ENCODE data around the gene COL9A1.
A peak's percentile ranks its signal among the peaks of the same experiment; 100 is the strongest.

COL9A1 gene

DNA sequence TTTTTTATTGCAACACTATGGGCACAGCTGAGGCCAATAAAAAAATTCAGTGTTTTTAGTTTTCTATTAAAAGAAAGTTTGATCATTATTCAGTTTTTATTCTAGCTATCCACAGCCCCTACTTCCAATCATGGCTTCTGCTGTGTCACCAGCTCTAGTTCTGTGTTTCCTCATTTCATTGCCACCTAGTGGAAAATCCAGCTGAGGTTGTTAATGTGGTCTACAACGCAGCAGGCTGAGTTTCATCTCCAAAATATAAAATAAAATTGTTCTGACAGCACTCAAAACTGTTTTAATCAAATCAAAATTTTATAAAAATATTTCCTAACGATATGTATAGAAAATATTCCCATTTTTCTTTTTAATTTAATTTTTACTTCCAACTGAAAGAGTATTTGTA is 13.6 kb downstream of the COL9A1 start:
- DNase-seq: peak in 1 of 56 donors; percentile 5

DNA sequence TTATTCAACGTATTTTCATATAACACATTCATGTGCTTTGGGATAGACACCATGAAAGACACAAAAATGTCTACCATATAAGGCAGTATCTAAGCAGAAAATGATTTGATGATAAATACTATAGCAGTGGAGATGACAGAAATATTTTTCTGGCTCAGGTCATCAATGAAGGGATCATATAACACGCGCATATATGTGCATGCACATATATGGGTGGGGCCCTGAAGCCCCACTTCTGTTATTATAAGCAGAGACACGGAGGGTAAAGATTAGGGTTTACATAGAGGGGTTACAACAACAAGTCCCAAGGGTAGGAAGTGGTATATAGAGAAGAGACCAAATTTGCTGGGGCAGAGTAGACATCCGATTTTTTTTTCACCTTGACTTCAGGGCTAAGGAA is 16.0 kb downstream of the COL9A1 start:
- DNase-seq: no peak

DNA sequence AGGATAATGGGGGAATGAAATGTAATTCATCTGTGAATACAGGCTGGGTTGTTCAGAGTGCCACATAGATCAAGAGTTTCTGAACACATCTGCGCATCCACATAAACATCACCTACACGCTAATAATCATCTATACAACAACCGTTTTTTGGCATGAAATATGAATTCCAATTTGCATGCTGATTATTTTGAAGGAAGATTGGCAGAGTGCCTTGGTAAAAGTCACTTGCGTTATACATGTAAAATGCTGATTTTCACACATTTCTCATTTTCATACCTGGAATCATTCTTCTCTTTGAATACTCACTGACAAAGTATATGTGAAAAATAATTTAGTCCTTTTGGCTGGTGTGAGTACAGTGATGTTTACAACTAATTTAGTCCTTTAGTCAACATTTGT is 17.7 kb downstream of the COL9A1 start:
- no peak for DNase-seq

DNA sequence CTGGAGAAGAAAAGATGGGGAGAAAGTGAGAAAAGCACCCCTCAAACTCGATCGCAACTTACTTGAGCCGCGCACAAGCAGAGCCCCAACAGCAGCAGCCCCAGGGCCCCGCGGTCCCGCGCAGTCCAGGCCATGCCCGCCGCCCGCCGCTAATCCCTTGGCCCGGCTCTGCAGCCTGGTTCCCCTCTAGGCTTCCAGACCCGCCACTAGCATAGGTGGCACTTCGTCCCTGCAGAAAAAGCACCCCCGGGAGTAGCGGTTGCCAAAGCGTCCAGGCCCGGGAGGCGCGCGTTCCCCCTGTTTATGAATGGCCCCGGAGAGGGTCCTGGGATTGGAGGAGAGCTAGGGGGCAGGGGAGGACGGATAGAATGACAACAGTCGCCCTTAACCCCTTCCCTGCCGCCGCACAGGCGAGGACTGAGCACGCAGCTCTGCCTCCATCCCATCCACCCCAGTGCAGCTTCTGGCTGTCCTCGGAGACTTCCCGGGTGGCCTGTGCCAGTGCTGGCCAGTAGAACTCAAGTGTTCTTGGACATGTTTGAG is 19.9 kb downstream of the COL9A1 start:
- DNase-seq: peak in 2 of 56 donors; percentile 9 to 11

DNA sequence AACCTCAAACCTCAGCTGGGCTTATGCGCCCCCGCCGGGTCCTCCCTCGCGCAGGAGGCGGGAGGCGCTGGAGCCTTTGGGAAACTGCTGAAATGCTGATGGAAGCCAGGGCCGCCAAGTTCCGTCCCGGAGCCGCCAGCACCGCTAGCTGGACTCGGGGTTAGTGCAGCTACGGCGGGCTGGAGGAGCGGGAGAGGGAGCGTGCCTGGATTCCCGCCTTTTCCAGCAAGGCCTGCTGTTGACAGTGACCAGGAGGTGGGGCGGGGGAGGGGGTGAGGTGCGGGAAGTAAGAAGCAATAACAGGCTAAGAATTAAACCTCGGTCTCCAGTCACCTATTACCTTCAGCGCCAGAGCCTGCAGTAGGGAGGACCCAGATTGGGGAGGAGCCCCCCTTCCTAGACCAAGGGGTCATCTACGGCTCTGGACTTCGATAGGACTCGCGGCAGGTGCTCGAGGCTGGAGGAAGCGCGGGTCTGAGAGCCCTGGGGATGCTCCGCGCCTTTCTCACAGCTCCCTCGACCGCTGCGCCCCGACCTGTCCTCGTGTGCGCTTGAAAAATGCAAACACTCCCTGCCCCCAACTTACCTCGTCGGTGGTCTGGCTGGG is 20.5 kb downstream of the COL9A1 start:
- DNase-seq: peak in 2 of 56 donors; percentile 17 to 27

DNA sequence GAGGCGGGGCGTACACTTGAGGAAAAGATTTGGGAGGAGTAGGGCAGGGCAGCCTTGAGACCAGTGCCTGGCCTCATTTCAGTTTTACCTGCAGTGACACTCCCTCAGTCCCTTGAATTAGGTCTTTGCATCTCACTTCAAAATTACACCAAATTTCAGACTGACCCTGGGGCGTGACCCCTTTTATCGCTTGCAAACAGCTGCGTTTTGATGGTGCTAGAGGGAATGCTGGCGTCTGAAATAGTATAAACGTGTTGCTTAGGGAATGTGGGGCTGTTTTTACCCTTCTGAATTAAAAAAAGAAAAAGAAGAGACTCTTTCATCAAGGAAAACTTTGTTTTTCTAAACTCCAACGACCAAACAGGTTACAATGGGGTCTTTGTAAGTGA is 21.0 kb downstream of the COL9A1 start:
- DNase-seq: no peak

DNA sequence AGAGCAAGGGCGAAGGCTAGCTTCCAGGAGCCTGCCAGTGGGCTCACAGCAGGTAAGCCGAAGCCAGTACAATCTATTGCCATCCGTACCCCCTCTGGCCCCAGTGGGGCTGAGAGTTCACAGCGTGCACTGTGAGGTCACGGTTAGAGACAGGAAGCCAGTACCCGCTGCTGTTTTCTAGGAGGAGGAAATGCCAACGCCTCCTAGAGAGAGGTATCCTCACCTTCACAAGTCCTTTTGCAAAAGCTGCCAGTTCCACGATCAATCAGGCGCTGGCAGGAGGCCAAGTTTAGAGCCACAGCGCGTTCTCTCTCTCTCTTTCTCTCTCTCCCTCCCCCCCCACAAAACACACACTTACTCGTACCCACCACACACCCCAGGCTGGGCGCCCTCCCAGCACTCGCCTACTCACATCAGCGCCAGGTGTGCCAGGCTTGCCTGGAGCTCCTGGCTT is 22.5 kb downstream of the COL9A1 start:
- no peak for DNase-seq

DNA sequence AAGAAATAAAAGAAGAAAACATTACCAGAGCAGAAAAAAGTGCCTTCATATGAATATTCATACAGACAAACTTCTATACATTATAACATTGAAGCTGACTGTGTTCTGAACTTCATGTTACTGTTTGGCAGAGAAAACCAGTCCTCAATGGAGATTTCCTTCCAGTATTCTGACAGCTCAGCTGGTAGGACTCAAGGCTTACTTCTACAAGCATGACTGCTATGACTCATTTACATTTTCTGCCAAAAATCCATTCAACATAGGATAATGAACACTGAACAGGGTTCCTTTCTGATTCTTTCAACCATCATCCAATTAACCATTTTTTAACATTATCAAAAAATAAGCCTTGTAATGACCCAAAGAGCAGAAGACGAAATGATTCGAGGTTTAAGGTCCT is 25.4 kb downstream of the COL9A1 start:
- no peak for DNase-seq

DNA sequence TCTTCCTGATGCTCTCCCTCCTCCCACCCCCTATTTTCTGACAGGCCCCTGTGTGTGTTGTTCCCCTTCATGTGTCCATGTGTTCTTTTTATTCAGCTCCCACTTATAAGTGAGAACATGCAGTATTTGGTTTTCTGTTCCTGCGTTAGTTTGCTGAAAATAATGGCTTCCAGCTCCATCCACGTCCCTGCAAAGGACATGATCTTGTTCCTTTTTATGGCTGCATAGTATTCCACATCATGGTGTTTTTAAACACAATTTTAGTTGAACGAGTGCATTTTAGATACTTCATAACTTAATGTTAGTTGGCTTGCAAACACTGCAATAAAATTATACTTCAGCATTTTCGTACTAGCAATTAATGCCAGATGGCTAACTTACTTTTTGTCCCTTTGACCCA is 28.5 kb downstream of the COL9A1 start:
- no peak for DNase-seq

DNA sequence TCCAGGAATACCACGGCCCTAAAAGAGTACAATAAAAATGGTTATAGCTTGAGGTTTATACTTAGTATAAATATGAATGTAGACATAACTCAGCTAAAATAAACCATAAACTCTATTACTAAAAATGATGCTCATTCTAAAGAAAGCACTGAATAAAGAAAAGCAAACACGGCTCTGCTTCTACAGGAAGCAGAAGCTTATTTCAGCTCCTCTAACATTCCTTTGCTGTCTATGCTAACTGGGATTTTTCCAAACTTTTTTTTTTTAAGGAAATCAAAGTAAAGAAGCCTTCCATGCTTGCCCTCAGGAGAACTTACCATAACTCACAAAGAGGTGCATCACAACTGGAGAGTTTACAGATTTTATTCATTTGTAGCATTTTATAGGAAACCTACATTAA is 30.8 kb downstream of the COL9A1 start:
- DNase-seq: no peak

DNA sequence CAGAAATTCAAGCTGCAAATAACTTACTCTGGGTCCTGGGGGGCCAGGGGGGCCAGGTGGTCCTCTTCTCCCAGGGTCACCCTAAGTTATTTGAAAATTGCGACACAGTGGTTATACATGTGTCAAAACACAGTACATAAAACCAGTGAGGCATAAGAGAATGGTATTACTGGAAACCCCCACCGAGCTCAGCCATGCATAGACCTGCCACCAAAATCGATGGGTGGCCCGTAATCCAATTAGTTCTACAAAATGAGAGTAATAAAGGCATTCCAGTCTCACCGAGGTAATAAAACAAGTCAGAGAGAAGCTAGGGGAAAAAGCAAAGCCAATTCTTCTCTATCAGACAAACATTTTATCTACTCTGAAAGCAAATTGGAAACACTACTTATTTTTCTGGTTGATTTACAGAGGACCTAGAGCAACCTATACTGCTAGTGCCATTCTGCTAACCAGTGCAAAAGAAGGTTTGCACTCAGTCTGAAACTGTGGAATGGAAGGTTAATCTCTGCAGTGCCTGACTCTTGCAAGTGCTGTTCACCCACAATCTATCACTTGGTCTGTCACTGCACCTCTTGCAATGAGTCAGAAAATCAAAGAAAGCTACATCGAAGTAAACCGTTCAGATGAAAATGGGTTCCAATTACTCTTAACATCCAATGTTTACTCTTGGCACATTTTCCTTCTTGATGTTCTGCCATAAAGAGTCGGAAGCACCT is 32.4 kb downstream of the COL9A1 start:
- DNase-seq: peak in 1 of 56 donors; percentile 20

DNA sequence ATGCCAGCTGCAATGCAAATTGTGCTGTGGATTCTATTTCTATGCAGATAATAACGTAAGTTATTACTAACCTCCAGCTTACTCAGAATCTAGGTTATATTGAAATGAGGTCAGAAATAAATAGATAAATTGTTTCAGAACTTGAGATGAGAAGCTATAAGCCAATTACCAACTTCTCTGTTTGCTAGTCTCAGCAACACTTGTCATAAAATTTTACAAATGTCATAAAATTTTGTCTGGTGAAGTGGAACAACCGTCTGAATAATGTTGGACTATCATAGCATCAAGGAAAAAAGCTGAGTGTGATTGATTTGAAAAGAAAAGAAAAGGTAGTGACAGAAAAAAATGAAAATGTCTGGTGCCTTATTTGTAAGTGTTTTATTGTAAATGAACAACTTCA is 36.7 kb downstream of the COL9A1 start:
- DNase-seq: no peak

DNA sequence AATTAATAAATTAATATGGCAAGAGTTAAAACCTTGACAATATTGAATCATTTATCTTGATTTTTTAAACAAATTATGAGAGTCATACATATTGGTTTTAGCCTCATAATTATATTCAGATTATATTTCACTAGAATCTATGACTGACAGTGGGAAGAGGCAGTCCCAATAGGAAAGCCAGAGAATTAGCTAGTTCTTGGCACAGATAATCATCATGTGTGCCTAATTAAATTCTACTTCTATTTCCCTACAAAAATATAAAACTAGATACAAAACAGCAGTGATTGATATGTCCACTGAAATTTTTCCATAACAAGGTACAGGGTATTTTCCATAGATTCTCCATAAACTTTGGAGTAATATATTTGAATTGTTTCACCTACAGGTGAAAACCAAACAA is 38.6 kb downstream of the COL9A1 start:
- no peak for DNase-seq

DNA sequence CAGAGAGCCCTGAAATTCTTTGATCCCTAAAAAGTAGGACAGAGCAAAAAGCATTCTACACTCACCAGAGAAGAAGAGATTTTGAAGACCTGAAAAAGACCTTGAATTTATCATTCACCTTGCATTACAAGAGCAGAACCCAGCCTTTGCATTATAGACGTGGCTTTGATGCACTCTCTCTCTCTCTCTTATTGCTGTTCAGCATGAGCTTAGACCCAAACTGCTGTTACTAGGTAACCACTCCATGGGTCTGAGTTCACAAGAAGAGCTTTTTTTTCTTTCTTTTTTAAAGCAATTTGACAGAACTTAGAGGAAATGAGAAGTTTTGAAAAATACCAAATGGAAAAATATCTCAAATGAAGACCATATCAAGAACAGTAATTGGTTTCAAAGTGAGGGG is 44.4 kb downstream of the COL9A1 start:
- DNase-seq: no peak

DNA sequence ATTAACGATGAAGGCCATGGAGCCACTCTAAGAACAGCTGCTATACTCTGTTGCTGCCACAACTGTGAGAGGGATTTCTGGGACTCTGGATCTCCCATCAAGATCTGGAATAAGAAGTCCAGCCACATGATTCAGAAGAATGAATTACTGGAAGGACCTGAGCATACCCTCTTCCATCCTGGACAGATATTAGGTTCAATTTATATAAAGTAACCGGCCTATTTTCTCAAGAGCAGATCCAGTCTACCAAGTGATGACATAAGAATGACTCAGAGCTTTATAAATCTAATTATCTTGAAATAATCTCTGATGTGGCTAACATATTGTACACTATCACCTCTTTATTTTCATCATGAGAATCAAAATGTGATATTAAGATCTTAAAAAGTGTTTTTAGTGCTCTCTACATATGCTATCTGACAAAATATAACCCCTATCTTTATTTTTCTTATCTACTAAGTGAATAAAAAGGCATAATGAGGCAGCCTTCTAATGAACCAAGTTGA is 45.1 kb downstream of the COL9A1 start:
- DNase-seq: no peak

DNA sequence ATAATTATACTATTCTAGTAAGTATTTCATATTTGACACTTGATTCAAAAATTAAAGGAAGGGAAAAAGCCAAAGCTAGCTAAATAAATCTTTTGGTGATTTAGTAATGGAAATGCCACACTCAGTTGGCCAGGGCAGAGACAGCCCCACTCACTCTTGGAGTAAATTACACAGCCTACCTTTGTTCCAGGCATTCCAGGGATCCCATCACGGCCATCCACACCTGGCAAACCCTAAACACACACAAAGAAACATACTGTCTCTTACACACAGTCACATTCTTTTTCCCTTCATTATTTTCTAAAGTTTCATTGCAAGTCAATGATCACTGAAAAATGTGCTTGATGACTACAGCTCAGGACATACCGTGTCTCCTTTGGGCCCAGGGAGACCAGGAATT is 48.1 kb downstream of the COL9A1 start:
- DNase-seq: no peak

DNA sequence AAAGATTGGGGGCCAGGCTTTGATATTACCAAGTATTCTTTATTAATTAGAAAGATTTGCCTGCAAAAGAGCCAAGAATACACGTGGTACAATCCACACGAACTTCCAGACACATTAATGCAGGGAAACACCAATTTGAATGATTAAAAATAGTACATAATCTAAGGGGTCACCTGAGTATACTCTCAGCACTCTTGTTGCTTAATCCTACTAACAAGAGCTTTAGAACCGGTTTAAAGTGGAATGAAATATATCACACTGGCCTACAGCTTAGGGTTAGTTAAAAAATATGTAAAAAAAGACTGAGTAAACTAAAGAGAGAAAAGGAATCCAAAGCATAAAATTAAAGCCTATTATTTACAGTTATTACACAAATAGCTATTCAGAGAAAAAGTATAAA is 49.0 kb downstream of the COL9A1 start:
- no peak for DNase-seq

DNA sequence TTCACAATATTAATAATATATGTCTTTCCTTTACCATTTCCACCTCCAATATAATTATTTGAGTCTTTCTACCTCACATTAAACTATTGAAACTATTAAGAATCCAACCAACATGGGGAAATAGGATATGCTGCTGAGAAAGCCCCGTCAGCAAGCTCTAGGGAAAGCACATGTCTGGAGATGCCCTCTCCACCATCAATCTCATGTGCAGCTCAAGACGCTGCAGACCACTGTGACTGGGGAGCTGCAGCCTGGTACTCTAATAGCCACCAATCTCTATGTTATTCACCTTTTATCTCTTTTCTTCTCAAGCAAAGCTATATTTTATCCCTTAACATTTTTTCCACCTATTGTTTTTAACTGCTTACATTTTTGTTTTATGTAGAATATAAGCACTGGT is 50.3 kb downstream of the COL9A1 start:
- no peak for DNase-seq

DNA sequence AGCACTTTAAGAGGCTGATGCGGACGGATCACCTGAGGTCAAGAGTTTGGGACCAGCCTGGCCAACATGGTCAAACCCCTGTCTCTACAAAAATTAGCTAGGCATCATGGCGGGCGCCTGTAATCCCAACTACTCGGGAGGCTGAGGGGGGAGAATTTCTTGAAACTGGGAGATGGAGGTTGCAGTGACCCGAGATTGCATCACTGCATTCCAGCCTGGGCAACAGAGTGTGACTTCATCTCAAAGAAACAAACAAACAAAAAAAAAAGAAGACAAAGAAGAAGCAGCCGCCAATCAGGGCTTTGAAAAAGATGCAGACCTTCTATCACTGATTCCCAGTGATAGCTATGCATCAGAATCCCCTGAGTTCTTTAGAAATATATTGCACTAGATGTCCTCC is 56.8 kb downstream of the COL9A1 start:
- DNase-seq: no peak

DNA sequence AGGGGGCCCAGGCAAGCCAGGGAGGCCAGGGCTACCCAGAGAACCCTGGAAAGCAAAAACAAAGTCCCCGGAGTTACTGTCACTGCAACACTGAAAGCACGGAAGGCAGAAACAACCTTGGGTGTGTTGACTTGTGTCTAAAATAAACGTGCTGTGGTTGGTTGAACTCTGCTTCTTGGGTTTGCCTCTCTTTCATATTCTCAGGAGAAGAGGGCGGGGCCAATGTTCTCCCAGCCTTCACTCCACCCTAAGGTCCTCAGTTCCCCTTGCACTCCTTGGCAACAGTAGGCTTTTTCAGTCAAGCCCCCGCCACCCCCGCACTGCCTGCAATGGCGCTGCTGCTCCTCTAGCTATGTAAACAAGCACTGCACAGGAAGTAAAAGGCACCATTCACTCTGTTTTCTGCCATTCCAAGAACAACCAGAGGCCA is 60.9 kb downstream of the COL9A1 start:
- no peak for DNase-seq

DNA sequence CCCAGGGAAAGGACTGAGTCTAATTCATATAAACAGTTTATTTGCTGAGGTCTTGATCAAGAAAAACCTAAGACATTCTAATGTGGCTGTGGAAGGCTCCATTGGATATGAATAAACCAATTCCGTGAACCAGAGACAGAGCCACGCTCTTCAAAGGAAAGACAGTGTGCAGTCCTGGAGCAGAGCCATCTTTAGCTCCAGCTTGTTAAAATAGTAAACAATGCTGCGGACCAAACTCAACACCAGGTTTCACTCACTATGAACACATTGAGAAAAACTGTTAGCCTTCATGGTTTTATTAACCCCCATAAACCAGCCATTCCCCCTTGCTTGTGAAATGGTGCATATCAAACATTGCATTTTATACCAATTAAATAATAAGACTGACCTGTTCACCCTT is 61.9 kb downstream of the COL9A1 start:
- DNase-seq: no peak

DNA sequence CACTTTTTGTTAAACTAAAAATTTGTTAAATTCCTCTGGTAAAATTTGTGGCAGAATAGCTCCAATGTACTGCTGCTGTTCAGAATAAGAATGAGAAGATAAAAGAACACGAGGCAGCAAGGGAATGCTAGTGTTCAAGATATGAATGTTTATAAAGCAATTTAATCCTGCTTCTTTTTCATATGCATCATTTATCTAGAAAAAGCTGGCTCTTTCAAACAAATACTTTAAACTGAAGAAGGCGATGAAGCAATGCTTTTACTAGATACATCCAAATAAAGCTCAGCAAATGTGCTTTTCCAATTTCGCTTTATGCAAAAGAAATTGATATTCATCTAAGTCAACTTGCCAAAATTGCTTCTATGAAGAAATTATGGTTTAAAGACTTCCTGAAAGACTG is 66.5 kb downstream of the COL9A1 start:
- no peak for DNase-seq

Measured in nucleus accumbens (tissue), 56 donors.